Measurements from ENCODE around the gene DPP6.

The DPP6 gene

DNA sequence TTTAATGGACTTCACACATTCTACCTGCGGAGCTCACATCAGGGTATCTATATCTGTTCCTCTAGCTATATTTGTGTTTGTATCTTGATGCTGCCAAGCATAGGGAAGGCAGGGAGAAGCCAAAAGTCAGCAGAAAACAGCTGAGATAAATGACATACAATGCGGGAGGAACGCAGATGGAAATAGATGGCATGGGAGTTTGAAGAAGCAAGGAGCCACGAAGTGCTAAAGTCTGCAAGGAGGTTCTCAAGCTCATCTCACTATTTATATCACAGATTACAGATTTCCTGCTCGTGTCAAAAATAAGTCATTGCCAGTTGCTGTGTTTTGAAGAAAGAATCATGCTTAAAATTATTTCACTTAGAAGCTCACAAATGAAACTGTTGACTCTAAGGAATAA, 180.5 kb downstream of the DPP6 start:
- DNase-seq (ENCODE audit: low read depth) = no peak

DNA sequence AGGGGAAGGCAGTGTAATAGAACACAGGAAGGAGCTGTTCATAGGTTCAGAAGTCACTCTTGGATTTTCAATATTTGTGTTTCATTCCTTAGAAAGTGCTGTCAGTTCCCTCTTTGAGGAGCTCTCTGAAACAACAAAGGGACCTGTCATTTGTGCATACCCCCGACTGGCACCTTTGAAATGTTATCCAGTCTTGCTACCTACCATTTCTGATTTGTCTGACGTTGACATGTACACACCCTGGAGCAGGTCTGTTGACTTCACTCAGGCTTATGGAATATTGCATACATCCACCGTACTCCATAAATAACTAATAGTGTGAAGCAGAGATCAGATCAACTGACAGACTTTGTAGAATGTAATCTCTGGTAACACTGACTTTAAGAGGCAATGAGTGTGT, 189.8 kb downstream of the DPP6 start:
- DNase-seq (ENCODE audit: low read depth) = no peak

DNA sequence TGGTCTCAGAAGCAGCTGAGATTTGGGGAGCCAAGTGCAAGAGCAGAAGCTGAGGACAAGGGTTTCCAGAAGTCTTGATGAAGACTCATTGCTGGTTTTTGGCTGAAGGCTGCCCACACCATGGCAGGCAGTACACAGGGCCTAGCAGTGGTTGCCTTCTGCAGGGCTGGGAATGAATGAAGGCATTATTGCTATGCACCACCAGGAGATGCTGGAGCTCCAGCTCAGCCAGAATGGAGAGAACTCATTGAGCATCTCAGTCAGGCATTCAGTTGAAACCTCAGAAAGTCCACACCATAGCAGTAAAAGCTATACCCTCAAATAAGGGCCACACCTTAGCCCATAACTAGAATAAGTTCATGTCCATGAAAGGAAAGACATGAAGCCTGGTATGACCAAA, 190.5 kb downstream of the DPP6 start:
- DNase-seq (ENCODE audit: low read depth) = no peak

DNA sequence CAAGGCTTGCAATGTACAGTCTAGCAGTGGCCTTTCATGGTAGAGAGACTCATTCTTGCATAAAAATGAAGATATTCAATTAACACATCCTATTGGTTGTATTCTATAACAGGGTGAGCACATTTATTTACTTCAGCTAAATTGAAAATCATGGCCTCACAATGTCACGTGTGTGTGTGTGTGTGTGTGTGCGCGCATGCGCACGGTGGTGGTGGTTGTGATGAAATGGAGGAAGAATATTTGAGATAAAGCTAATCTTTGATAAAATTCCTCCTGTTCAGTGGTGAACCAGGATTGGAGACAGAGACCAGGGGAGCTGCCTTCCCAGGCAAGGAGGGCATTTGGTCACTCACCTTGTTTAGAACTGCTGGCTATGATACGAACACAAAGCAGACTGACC, 199.8 kb downstream of the DPP6 start:
- no peak for DNase-seq (ENCODE audit: low read depth)

DNA sequence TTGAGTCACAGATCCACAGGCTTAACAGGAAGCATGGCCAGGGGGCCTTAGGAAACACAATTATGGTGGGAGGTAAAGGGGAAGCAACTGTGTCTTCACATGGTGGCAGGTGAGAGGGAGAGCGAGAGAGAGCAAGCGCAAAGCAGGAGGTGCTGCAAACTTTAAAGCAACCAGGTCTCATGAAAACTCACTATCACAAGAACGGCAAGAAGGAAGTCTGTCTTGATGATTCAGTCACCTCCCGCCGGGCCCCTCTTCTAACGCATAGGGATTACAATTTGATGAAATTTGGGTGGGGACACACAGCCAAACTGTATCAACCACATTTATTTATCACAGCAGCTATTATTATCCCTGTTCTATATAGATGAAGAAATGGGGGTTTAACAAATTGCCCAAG, 201.6 kb downstream of the DPP6 start:
- no peak for DNase-seq (ENCODE audit: low read depth)

DNA sequence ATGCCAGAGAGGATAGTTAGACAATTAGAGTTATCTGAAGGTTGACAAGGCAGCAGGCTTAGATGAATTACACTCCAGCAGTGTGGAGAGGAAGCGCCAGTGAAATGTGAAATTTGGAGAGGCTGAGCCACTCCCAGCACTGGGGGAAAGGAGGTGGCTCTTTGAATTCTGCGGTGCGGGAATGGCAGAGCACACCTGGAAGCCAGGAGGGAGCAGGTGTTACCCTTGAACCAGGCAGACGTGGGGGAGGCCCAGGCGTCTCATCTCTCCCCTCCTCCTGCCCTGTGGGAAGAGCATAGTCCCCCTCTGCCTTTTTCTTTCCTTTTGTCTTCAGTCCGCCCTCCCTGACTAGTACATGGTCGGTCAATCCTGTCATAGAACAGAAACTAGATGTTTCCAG, 203.1 kb downstream of the DPP6 start:
- DNase-seq (ENCODE audit: low read depth) = no peak

DNA sequence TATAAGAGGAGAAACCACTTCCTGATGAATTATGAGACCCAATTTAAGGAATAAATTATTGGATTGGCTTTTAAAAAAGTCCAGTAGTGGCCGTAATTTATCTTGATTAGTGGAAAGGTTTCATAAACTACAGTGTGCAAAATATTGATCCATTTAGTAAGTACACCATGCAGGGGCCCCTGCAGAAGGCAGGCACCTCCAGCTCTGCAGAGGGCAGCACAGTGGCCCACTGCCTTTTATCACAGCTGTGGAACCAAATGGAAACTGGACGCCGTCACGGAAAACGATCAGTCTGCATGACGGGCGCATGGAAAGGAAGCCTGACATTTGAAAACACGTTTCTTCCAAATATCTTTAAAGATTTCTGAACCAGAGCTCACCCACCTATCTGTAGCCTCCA, 204.0 kb downstream of the DPP6 start:
- DNase-seq (ENCODE audit: low read depth) = no peak

DNA sequence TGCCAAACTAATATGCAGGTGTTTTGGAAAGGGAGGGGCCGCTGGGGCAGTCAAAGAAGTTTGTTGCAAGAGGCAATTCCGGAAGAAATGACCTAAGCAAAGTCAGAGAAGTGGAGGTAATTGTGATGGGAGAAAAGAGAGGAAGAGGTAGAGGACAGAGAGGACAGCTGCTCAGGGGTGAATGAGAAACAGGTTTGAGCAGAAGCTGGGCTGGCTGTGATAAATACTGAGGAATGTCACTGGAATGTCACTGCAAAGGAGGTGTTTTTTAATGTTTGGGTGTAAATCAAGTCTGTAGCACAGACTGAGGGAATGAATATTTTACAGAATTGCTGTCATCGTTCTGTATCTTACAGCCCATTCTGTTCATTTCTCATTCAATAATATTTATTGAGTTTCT, 207.2 kb downstream of the DPP6 start:
- DNase-seq (ENCODE audit: low read depth) = no peak

DNA sequence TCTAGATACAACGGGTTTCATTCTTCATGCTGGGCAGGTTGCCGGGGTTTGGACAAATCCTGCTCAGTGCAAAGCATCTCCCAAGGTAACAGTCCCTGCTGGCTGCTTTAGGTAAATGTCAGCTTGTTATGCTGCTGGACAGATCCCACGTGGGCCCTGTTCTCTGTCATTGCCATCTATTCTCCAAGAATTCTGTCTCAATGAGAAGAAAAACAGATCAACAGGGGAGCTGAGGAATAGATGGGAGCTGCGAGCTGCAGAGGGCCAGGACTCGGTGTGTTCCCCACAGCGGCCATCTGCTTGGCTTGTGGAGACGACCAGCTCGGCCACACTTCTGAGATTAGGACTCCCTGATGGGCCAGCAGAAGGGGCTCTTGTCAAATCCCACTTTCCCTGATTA, 235.2 kb downstream of the DPP6 start:
- no peak for DNase-seq (ENCODE audit: low read depth)

DNA sequence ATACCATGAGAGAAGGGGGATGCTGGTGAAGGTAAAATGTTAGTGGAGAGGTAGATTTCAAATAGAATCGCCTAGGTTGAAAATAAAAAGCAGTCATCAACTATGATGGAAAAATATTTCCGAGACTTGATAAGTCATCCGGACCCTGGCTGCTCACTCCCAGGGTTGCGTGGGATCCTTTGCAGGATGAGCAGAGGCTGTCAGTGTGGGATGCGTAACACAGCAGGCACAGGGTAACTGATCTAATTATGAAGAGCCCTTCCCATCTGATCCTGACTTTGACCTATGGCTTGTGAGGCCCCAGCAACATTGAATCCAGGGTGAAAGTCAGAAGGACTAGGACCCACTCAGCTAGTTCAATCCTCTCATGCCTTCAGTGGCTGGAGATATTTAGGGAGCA, 236.9 kb downstream of the DPP6 start:
- DNase-seq (ENCODE audit: low read depth) = no peak

DNA sequence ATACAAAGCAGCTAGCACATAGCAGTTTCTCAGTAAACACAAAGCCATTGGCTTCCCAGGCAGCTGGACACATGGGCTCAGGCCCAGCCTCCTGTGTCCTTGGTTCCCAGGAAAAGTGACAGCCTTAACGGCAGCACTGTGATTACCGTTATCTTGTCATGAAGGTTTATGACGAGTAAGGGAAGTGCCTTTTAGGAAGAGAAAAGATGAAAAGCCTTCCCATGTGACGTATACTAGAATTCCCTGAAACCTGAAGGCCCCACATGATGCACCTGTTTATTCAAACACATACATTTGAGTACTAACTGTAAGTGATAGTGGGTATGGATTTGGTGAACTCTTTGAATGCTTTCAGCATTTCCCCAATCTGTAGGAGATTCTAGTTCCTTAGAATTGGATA, 244.2 kb downstream of the DPP6 start:
- no peak for DNase-seq (ENCODE audit: low read depth)

DNA sequence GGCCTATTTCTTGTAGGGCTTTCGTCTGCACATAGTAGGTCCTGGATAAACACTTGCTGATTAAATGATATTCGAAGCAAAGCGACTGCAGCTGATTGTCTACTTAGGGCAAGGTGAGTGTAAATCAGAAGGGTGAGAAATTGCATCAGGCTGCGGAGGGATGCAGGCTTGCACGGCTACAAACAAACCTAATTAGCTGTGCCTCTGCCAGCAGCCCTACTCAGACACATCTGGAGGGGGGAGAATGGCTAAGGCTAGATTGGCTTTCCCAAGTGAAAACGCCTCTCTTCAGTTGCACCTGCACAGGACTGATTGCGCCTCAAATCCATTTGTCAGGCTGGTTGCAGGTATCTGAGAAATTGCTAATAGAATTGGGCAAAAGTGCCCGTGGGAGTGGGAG, 247.5 kb downstream of the DPP6 start:
- no peak for DNase-seq (ENCODE audit: low read depth)

DNA sequence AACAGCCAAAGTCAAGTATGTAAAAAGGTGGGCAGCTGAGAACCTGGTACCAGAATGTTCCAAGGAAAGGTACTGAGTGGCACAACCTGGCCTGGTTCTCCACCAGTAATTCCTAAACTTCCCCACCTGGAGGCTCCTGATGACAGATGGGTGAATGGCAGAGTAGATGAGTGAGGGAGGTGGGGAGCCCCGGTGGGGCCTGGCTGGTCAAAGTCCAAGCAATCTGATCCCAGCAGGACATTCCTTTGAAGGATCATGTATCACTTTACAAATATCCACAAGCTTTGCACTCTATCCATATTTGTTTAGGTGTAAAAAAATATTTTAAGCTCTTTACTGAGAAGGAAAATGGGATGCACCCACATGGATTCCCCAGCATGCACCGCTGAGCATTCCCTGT, 250.2 kb downstream of the DPP6 start:
- DNase-seq (ENCODE audit: low read depth) = no peak

DNA sequence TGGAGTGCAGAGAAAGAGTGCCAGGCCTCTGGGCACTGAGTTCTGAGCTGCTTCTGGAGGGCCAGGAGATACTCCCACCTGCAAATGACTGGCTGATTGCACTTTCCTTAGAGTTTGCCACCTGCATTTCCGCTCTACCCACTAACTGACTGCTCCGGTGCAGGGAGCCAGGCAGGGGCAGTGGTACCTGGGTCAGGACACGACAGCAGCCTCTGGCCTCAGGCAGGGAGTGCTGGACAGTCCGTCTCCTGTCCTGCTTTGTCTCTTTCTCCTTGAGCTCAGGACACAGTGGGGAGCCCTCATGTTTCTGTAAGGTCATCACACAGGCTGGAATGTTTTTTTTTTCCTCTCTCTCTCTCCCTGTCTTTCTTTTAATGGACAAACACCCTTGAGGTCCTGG, 252.0 kb downstream of the DPP6 start:
- no peak for DNase-seq (ENCODE audit: low read depth)

DNA sequence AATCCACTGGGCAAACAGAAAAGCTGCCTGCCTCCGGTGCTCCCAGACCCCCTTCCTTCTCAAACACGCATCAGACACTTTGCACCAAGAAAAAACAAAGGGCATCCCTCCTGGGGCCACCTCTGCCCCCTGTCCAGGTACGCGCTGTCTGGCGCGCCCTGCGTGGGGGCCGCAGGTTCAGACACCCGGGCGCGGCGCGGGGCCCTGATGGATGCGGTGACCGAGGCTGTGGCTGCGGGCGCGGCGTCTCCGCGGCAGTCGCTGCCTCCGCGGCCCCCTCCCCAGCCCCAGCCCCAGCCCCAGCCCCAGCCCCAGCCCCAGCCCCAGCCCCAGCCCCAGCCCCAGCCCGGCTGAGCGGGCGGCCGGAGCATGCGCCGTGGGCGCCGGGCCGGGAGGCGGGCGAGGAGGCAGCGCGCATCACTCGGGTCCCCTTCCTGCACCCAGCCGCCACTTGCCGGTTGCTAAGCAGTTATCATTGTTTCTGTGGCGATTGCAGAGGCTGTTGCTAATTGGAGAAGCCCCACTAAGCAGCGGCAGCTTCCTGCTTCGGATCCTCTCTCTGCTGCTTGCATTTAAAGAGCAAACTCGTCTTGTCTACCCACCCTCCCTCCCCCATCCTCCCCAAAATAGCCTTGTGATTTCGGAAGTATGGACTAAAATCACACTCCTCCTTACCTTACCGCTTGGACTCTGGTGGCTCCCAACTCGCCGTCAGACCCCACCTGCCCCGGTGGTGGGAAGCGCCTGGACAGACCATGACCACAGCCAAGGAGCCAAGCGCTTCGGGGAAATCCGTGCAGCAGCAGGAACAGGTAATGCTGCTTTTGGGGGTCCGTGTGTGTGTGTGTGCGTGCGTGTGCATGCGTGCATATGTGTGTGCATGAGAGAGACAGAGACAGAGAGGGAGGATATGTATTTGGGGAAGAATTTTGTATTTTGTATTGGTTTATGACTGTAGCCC, 252.8 kb downstream of the DPP6 start:
- DNase-seq (ENCODE audit: low read depth) = no peak

DNA sequence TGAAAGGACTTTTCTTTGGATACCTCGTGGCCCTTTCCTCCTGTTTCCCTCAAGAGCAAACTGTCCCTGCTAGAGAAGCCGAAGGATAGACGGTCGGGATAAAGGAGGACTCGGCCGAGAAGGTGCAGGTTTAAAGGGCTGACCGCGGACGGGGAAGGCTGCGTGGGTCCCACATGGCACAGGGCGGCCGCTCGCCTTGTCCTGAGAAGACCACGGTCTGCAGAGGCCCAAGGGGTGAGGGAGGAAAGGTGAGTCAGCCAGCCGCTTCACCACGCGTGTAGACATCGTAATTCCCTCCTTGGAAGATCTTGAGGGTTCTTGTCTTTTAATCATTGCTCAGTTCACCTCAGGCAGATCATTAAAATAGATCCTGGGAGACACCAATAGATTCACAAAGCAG, 253.8 kb downstream of the DPP6 start:
- DNase-seq (ENCODE audit: low read depth) = no peak

DNA sequence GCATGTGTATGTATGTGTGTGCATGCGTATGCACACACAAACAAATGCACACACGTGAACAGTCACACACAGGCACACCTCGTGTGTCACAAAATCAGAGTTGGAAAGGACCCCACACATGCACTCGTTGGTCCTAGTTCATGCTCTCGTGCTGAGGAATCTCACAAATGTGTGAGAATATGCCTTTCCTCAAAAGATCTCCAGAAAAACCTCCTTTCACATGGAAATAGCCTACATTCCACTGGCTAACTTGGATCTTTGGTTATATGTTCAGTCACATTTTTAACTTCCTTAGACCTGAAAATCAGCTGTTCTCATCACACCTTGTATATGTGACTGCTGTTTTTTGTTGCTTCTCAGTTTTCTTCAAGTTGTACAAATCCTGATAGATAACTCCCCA, 256.7 kb downstream of the DPP6 start:
- no peak for DNase-seq (ENCODE audit: low read depth)

DNA sequence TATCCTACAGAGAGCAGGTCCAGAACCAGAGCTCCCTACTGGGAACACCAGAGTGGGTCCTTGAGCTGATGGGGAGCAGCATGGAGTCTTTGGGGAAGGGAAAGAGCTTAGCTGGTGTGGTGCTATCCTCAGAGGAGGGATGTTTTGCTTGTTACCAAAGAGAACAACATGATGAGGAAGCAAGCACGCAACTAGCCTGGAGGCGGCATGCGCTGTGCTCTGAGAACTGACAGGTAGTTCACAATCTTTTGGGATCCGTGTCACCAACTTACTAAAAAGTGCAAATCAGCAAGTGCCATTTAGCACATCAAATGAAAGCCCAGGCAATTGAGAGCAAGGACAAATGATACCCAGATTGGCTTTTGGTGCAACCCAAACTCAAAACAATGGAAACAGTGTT, 257.9 kb downstream of the DPP6 start:
- DNase-seq (ENCODE audit: low read depth) = no peak

DNA sequence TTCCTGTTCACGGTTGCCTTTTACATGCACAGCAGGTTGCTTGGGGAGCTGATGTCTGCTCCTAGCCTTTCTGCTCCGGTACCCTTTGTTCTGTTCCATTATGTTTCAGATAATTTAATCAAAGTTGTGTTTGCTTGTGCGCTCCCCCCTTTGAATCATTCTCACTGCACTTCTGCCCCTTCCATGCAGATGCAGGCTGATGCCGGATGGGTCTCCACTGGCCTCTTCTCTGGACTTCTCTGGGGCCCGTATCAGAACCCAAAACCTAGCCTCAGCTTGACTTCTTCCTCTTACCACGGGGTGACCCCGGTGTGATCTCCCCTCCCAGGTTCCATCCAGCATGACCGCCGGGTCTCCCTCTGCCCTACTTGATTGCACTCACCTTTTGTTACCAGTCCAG, 272.0 kb downstream of the DPP6 start:
- no peak for DNase-seq (ENCODE audit: low read depth)

DNA sequence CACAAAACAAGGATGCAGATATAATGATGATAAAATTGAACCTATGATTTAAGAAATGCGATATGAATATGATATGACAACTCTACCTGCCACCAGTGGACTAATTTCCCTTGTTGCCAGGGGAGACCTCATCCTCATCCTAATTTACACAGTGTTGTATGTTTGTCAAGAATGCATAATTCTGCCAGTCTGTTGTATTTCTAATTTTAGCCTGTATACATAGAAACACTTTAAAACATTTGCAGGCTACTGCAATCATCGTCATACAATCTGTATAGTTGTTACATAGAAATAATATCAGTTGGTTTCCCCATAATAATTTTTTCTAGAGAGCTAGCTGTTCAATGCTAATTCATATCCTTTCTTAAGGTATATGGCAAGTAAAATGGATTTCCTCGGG, 274.2 kb downstream of the DPP6 start:
- no peak for DNase-seq (ENCODE audit: low read depth)

DNA sequence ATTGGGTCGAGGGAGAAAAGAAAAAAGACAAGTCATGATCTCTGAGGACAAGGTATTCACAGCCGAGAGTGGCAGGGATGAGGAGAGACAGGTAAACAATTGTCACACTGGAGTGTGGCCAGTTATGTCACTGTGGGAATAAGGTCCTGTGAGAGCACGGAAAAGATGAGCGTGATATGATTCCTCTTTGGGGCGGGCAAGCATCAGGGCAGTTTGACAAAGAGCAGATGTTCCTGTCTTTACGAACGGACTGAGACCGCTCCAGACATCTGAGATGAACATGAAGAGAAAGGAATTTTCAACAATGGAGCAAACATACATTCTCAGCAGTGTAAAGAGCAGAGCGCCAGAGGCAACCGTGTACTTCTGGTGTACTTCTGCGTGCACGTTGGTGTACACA, 278.1 kb downstream of the DPP6 start:
- DNase-seq (ENCODE audit: low read depth) = no peak

DNA sequence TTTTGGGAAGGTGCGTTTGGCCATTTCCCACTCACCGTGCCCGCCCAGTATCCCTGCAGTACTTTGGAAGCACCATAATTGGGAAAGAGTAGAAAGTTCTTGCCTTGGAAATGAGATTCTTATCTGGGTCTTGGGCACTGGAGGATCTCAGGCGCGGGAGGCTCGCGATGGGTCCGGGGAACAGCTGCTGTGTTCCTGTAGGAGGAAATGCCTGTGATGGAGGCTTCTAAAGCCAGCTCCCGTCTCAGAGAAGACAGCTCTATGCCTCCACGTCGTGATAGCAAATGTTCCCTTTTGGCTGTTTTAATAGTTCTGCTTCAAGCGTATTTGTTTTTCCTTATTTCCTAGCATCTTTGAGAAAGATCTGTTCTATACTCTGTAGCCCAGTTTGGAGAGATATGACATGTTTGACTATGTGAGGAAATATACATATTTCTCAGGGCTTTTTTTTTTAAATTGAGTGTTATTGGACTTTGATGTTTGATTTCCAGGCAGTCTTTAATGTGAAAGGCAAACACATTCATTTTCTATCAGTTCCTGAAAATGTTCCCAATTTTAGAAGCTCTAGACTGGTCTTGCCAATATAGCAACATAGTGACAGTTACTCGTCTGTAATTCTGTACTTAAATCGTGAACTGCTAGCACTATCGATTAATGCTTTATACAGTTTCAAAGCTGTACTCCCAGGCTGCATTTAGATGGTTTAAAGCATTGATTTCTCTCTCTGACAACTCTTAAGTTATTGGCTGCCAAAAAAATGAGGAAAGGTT, 280.8 kb downstream of the DPP6 start:
- no peak for DNase-seq (ENCODE audit: low read depth)

DNA sequence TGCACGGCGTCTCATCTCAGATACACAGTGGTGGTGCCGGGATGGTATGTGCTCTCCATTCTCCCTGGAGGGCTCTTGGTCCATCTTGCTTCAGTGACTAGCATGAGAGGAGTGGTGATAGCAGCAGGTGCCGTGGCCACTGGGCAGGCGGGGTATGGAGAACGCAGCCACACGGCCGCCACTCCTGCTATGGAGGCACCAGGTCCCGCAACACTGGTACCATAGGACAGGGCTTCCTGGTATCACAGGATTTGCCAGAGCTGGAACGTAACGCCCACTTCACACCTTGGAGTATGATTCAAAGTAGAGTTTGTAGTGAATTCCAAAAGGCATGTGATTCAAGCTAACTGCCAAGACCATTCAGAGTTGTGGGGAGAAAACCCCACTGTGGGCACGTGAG, 284.1 kb downstream of the DPP6 start:
- DNase-seq (ENCODE audit: low read depth) = no peak

Data from iris pigment epithelial cell (primary cell).